Activated CD8-positive, alpha-beta memory T cell treated with anti-CD3 and anti-CD28 coated beads for 4 hours (primary cell): Measurements from ENCODE around the gene BCAT1.
"Not testable (repeated sequence)": the region's sequence is repeated elsewhere in the genome, so short reads cannot be mapped to it uniquely, and the experiment has no call there.

Experiments
- DNase-seq, 2 donors: peaks; one replicate each; pipeline ENCODE4 v3.0.0-alpha.2; 2020; ENCODE audit warnings: low read depth in 2 of 2

The BCAT1 gene

GRCh38 chr12:24814379-24815113, 134.4 kb downstream of the BCAT1 start:
- no peak for DNase-seq

- DNase-seq, result no peak
Measured at GRCh38 chr12:24810378-24810777, 138.5 kb downstream of the BCAT1 start.

- DNase-seq, result not testable (repeated sequence)
Measured at GRCh38 chr12:24809306-24809705, 139.6 kb downstream of the BCAT1 start.

GRCh38 chr12:24808651-24809050, 140.2 kb downstream of the BCAT1 start:
- no peak for DNase-seq

- DNase-seq, result no peak
Measured at GRCh38 chr12:24806386-24806785, 142.5 kb downstream of the BCAT1 start.

- no peak for DNase-seq
Measured at GRCh38 chr12:24803430-24804245, 145.3 kb downstream of the BCAT1 start.

- DNase-seq, result no peak
Measured at GRCh38 chr12:24798335-24798734, 150.6 kb downstream of the BCAT1 start.

- no peak for DNase-seq
Measured at GRCh38 chr12:24797901-24798300, 151.0 kb downstream of the BCAT1 start.

GRCh38 chr12:24796876-24797275, 152.0 kb downstream of the BCAT1 start:
- DNase-seq, result no peak

- no peak for DNase-seq
Measured at GRCh38 chr12:24795699-24796347, 153.1 kb downstream of the BCAT1 start.

- no peak for DNase-seq
Measured at GRCh38 chr12:24791622-24792021, 157.3 kb downstream of the BCAT1 start.

GRCh38 chr12:24788886-24789285, 160.0 kb downstream of the BCAT1 start:
- DNase-seq, result no peak

- no peak for DNase-seq
Measured at GRCh38 chr12:24780697-24781368, 168.1 kb downstream of the BCAT1 start.

GRCh38 chr12:24778486-24779304, 170.2 kb downstream of the BCAT1 start:
- DNase-seq, result no peak

GRCh38 chr12:24777359-24777758, 171.5 kb downstream of the BCAT1 start:
- DNase-seq, result no peak

- DNase-seq, result no peak
Measured at GRCh38 chr12:24776861-24777260, 172.0 kb downstream of the BCAT1 start.

GRCh38 chr12:24775073-24775472, 173.8 kb downstream of the BCAT1 start:
- no peak for DNase-seq

- DNase-seq, result no peak
Measured at GRCh38 chr12:24773996-24774395, 174.9 kb downstream of the BCAT1 start.

GRCh38 chr12:24772813-24773212, 176.1 kb downstream of the BCAT1 start:
- DNase-seq, result no peak

GRCh38 chr12:24770821-24771220, 178.1 kb downstream of the BCAT1 start:
- no peak for DNase-seq

GRCh38 chr12:24770334-24770733, 178.6 kb downstream of the BCAT1 start:
- DNase-seq, result no peak
